ENCODE data around the gene AGBL1. TPM values are rescaled to one million over a fixed set of nuclear protein-coding genes. Genes with fewer than 3 reads are reported as not detected.

AGBL1 gene
- polyA plus RNA-seq, 1 experiment: not detected

DNA sequence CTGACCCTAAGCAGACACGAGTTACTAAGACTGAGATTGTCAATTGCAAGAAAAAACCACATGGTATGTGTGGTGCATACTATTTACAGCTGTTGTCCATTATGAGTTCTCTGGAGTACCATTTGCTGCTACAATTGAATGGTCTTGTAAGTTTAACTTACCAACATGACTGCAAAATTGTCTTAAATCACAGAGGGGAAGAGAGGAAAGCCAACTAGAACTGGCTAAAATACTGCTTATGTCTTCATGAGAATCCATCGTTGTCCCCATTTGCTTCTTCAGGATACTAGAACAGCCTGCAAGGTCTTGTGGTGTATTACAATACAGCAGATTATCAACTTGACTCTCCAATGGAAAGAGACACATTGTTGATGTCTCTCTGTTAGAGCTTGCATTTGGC lies 313.2 kb downstream of the AGBL1 start:
- ChIA-PET CTCF (interaction anchor here (0.6 kb wide), 1 partner anchor 40 kb away, joined by 3 read pairs; no protein-coding TSS in a partner anchor), POLR2A (no interaction called here)
- no peak overlapping the region for H3K4me3 ChIP-seq (ENCODE audit: low read depth, low read length)
- H3K27me3 ChIP-seq (ENCODE audit: control insufficient read depth, insufficient read depth, low read length): no peaks in the 10 kb centered on the region
- TF ChIP-seq CTCF (IDR thresholded peaks at IDR 0.05; ENCODE audit: insufficient read depth, low read depth, low read length): no peak
- no peak for DNase-seq (ENCODE audit: low read depth)
- H3K36me3 ChIP-seq (ENCODE audit: control insufficient read depth, insufficient read depth, low read length): no peaks in the 10 kb centered on the region

DNA sequence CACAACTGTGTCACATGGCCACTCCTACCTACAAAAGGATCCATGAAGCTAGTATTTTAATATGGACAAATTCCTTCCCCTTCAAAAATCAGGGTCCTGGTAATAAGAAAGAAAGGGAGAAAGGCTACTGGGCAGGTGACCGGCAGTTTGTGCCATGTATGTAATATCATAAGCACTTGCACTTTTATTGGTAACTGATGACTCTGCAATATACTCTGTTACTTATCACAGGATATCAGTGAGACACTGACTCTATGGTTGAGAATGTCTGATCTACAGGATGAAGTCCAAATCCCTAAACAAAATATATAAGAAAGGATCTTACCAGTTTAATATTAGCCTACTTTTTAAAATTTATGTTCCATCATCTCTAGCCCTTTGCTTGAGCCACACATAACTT lies 315.2 kb downstream of the AGBL1 start:
- Histone ChIP-seq H3K4me3 (ENCODE audit: low read depth, low read length) (no peak overlapping the region), H3K27me3 (ENCODE audit: control insufficient read depth, insufficient read depth, low read length) (no peaks in the 10 kb centered on the region), H3K36me3 (ENCODE audit: control insufficient read depth, insufficient read depth, low read length) (no peaks in the 10 kb centered on the region)
- ChIA-PET CTCF (interaction anchor here (0.7 kb wide), 1 partner anchor 144 kb away, joined by 3 read pairs; no protein-coding TSS in a partner anchor), POLR2A (no interaction called here)
- no peak for DNase-seq (ENCODE audit: low read depth)
- TF ChIP-seq CTCF (IDR thresholded peaks at IDR 0.05; ENCODE audit: insufficient read depth, low read depth, low read length): no peak

DNA sequence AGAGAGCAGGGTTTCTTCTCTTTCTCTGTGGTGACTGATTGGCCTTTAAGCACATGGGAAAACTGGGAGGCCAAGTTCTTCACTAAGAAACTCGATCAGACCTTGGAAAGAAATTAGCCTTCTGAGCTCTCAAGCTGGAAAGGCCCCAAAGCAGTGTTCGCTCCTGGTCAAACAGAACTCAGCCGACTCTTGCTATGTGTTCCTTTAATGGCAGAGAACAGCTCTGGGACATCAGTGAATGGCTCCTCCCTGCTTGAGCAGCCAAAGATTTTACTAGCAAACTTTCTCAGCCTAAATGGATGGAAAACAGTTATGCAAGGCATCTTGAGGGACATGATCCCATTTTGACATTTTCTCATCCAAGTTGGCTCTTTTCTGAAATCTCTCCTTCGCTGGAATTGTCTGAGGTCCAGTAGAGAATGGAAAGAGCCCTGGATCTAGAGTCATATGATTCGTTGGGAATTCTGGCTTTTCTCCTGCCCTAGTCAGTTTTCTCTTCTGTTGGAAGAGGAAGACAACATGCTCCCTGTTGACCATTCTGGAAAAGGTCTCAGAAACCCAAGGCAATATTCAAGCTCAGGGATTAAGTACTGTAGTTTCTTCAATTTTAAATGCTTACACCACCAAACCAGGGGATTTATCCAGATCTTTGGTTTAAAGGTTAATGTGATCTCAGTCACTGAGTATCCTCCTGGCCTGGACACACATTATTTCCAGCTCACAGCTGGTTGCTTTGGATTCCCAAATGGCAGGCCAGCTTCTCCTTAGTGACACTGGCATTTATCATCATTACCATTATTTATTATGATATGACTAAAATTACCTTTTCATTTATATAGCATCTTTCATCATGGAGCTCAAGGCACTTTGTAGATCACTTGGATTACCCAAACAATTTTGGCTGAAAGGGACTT lies 319.6 kb downstream of the AGBL1 start:
- Histone ChIP-seq H3K36me3 (ENCODE audit: control insufficient read depth, insufficient read depth, low read length) (no peaks in the 10 kb centered on the region), H3K4me3 (ENCODE audit: low read depth, low read length) (no peak overlapping the region), H3K27me3 (ENCODE audit: control insufficient read depth, insufficient read depth, low read length) (no peaks in the 10 kb centered on the region)
- ChIA-PET CTCF (no interaction called here), POLR2A (no interaction called here)
- TF ChIP-seq CTCF (IDR thresholded peaks at IDR 0.05; ENCODE audit: insufficient read depth, low read depth, low read length): no peak
- DNase-seq (ENCODE audit: low read depth): no peak

- POLR2A ChIA-PET: no interaction called here
- H3K27me3 ChIP-seq (ENCODE audit: control insufficient read depth, insufficient read depth, low read length): no peaks in the 10 kb centered on the region
- CTCF ChIA-PET: no interaction called here
Measured at GRCh38 chr15:86403221-86403620, 323.6 kb downstream of the AGBL1 start.

More at GRCh38 chr15:86403221-86403620, 323.6 kb downstream of the AGBL1 start:
- DNase-seq (ENCODE audit: low read depth): no peak
- no peak overlapping the region for H3K4me3 ChIP-seq (ENCODE audit: low read depth, low read length)
- TF ChIP-seq CTCF (IDR thresholded peaks at IDR 0.05; ENCODE audit: insufficient read depth, low read depth, low read length): no peak
- H3K36me3 ChIP-seq (ENCODE audit: control insufficient read depth, insufficient read depth, low read length): no peaks in the 10 kb centered on the region

All from BJ (cell line).